GM18498 (cell line): Measurements from ENCODE around the gene CLPTM1L.
"Not testable (repeated sequence)": the region's sequence is repeated elsewhere in the genome, so short reads cannot be mapped to it uniquely, and the experiment has no call there.

Source experiments
- ATAC-seq: cut with Tn5 transposase; IDR thresholded peaks from one replicate; pipeline ENCODE4 v1.9.1; 2021; ENCODE audit warnings: mild to moderate bottlenecking, moderate library complexity; ENCODE audit not compliant: unreplicated experiment

Gene CLPTM1L

GRCh38 chr5:1278656-1279442 is 66.0 kb downstream of the CLPTM1L start:
- ATAC-seq, result no peak

DNA sequence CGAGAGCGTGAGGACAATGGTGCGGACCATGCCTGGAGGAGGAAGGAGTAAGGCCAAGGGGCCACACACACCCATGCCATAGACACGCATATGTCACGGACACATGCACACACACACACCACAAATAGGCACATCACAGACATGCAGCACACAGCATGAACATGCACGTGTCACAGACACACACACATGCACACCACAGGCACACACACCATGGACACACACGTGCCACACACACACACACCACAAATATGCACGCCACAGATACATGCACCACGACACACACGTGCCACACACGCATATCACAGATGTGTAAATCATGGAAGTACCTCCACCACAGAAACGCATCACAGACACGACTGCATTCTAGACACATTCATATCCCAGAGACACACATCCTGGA is 66.7 kb downstream of the CLPTM1L start:
- no peak for ATAC-seq

GRCh38 chr5:1277781-1278180 is 67.1 kb downstream of the CLPTM1L start:
- ATAC-seq, result no peak

- no peak for ATAC-seq
Measured at GRCh38 chr5:1277331-1277730, 67.6 kb downstream of the CLPTM1L start.

DNA sequence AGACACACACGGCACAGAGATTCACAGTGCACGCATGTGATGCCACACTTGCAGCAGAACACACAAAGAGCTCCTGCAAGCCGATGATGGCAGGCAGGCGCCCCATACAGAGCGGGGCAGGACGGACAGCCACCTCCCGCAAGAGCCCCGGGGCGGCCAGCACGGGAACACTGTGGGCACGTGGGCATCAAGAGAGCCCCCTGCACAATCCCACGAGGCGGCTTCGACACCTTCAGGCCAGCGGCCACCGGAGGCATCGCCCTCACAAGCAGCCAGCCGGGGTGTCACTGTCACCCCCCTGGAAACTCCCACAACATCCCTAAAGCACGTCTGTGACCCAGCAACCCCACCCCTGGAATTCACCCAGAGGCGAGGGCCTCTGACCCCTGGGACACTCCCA is 68.0 kb downstream of the CLPTM1L start:
- no peak for ATAC-seq

- not testable (repeated sequence) for ATAC-seq
Measured at GRCh38 chr5:1275397-1276391, 69.2 kb downstream of the CLPTM1L start.

- ATAC-seq, result no peak
Measured at GRCh38 chr5:1274471-1274870, 70.4 kb downstream of the CLPTM1L start.

DNA sequence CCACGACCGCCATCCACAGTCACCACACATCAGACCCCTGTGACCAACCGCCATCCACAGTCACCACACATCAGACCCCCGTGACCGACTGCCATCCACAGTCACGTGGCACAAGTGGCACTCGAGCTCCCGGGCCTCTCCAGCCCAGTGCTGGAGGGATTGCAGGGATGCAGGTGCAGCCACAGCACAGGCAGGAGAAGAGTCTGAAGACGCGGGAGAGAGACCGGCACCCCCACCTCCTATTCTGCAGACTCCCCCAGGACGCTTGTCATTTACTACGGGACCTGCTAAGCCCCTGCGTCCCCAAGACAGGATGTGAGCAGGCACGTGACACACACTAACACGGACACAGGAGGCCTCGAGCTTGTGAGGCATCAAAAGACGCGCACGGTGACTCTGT is 71.2 kb downstream of the CLPTM1L start:
- ATAC-seq, result no peak

DNA sequence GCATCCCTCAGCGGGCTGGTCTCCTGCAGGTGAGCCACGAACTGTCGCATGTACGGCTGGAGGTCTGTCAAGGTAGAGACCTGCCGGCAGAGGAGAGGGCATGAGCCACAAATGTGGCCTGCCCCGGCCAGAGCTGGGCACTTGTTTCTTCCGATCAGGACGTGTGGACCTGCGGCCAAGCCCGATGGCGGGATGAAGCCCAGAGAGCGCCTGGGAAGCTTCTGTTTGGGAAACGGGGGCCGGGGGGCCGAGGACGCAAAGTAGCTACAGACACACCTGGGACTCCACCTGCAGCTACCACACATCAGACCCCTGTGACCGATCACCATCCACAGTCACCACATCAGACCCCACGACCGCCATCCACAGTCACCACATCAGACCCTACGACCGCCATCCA is 72.7 kb downstream of the CLPTM1L start:
- ATAC-seq, result no peak

GRCh38 chr5:1270933-1271914 is 73.7 kb downstream of the CLPTM1L start:
- ATAC-seq, result no peak

DNA sequence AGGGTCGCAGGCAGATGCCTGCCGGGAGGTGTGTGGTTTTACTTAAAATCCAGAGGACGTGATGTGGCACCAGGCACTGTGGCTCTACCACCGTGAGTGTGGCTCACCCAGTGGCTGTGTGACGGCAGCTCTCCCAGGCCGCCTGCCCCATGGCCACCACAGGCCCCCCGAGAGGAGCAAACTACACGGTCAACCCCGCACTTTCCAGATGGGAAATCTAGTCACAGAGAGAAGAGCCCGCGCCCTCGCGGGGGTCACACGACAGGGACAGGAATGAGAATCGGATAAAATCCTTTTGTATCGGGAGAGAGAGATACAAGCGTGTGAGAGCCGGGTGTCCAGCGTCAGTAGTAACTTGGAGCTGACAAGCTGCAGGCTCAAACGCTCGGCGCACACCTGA is 74.5 kb downstream of the CLPTM1L start:
- no peak for ATAC-seq

GRCh38 chr5:1268666-1269065 is 76.2 kb downstream of the CLPTM1L start:
- ATAC-seq, result no peak

DNA sequence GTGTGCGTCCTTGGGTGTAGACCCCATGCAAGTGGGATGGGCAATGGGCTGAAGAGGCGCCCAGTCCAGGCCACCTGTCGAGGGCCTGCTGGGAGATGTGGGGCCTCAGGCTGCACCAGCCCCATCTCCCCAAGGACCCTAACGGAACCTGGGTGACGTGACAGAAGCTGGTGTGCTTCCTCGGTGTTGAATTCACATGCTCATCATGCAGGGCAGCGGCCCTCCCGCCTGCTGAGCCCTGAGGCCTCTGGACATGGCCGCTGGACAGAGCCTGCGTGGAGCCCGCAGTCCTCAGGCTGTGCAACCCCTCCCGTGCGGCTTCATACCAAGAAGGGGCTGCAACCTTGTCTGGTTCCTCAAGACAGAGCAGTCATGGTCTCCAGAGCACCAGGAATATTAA is 76.8 kb downstream of the CLPTM1L start:
- ATAC-seq, result no peak
